CD4-positive, alpha-beta T cell (primary cell): Measurements from ENCODE around the gene AOC2. TPM values are rescaled to one million over a fixed set of nuclear protein-coding genes. Genes with fewer than 3 reads are reported as not detected.
"Not testable (repeated sequence)": the region's sequence is repeated elsewhere in the genome, so short reads cannot be mapped to it uniquely, and the experiment has no call there.

Source experiments
- ATAC-seq: fragments of 200-7000 bp; cut with Tn5 transposase; one replicate; pipeline ENCODE4 v1.10.0; 2022; ENCODE audit warnings: mild to moderate bottlenecking; ENCODE audit not compliant: poor library complexity
- CTCF ChIA-PET: fragments of 350-600 bp; sonication (Branson Sonifier 250); formaldehyde crosslinking; loops from one replicate; lab custom pipeline; 2021; ENCODE audit warnings: antibody characterized with exemption, inconsistent platforms; lab: Charles Lee
- POLR2A ChIA-PET: fragments of 350-600 bp; sonication (Branson Sonifier 250); formaldehyde crosslinking; loops from one replicate; lab custom pipeline; 2021; ENCODE audit warnings: antibody characterized with exemption, inconsistent platforms; lab: Charles Lee
- DNase-seq, 14 experiments: peaks; one replicate each; pipeline ENCODE4 v3.0.0-alpha.2; 2013 to 2020; ENCODE audit warnings: mixed read lengths in 2 of 14
- H3K27ac ChIP-seq, 2 donors: one replicate each; pipeline versions ENCODE4 v1.5.1 to v1.7.0; 2013; ENCODE audit warnings: low read length in 2 of 2, low read depth in 1 of 2, mild to moderate bottlenecking in 1 of 2
- H3K27me3 ChIP-seq, 2 experiments: 1 replicate in 1 of 2; 2 replicates in 1 of 2; pipeline versions ENCODE4 v1.6.1 to v1.7.0; 2013; ENCODE audit warnings: low read length in 2 of 2, control low read depth in 1 of 2, mild to moderate bottlenecking in 1 of 2, moderate library complexity in 1 of 2; ENCODE audit not compliant: insufficient read depth in 2 of 2, control insufficient read depth in 1 of 2
- H3K36me3 ChIP-seq: one replicate; pipeline ENCODE4 v1.6.1; 2013; ENCODE audit warnings: low read length, control low read depth; ENCODE audit not compliant: insufficient read depth
- H3K4me1 ChIP-seq: one replicate; pipeline ENCODE4 v1.6.1; 2013; ENCODE audit warnings: low read length, control low read depth; ENCODE audit not compliant: insufficient read depth
- H3K4me3 ChIP-seq: one replicate; pipeline ENCODE4 v1.5.1; 2013; ENCODE audit warnings: mild to moderate bottlenecking, low read length, moderate library complexity
- H3K9me3 ChIP-seq, 2 experiments: 1 replicate in 1 of 2; 2 replicates in 1 of 2; pipeline versions ENCODE4 v1.6.1 to v1.7.0; 2013; ENCODE audit warnings: low read length in 2 of 2, mild to moderate bottlenecking in 2 of 2, control low read depth in 1 of 2, moderate library complexity in 1 of 2; ENCODE audit not compliant: control insufficient read depth in 1 of 2, insufficient read depth in 1 of 2
- H3K27ac Mint-ChIP-seq: one replicate; pipeline ENCODE4 v1.8.0; 2020; ENCODE audit warnings: mixed read lengths
- H3K27me3 Mint-ChIP-seq: one replicate; pipeline ENCODE4 v1.8.0; 2021; ENCODE audit warnings: mixed read lengths
- H3K36me3 Mint-ChIP-seq: one replicate; pipeline ENCODE4 v1.8.0; 2021; ENCODE audit warnings: low read depth, mixed read lengths
- H3K4me1 Mint-ChIP-seq: one replicate; pipeline ENCODE4 v1.8.0; 2021; ENCODE audit warnings: low read depth, mixed read lengths
- H3K4me3 Mint-ChIP-seq: one replicate; pipeline ENCODE4 v1.8.0; 2020; ENCODE audit warnings: mild to moderate bottlenecking, mixed read lengths
- H3K9me3 Mint-ChIP-seq: one replicate; pipeline ENCODE4 v1.8.0; 2020; ENCODE audit warnings: mixed read lengths
- intact Hi-C, 2 experiments: fragments of 100-400 bp; cut with DNase I in 1 of 2; cut with micrococcal nuclease in 1 of 2; formaldehyde crosslinking; loops; one replicate each; pipeline versions ENCODE4 v1.15.1 to v1.9.0; 2023 to 2025; cut with DNase I, micrococcal nuclease
- total RNA-seq, 174 experiments: library from RNA in 2 of 174; stranded (reverse) in 2 of 174; gene quantifications; one replicate each; pipeline ENCODE4 v1.2.3 and lab custom pipeline; 2021 to 2026
- TF ChIP-seq, protein P1 (sequence below): fragments of 200-600 bp; IDR thresholded peaks from one replicate; pipeline ENCODE4 v1.8.0; 2022; ENCODE audit warnings: antibody characterized with exemption, mild to moderate bottlenecking

AOC2 gene
- total RNA-seq, 2 experiments from 2014 or later, result 2.5 to 2.9 TPM

DNA sequence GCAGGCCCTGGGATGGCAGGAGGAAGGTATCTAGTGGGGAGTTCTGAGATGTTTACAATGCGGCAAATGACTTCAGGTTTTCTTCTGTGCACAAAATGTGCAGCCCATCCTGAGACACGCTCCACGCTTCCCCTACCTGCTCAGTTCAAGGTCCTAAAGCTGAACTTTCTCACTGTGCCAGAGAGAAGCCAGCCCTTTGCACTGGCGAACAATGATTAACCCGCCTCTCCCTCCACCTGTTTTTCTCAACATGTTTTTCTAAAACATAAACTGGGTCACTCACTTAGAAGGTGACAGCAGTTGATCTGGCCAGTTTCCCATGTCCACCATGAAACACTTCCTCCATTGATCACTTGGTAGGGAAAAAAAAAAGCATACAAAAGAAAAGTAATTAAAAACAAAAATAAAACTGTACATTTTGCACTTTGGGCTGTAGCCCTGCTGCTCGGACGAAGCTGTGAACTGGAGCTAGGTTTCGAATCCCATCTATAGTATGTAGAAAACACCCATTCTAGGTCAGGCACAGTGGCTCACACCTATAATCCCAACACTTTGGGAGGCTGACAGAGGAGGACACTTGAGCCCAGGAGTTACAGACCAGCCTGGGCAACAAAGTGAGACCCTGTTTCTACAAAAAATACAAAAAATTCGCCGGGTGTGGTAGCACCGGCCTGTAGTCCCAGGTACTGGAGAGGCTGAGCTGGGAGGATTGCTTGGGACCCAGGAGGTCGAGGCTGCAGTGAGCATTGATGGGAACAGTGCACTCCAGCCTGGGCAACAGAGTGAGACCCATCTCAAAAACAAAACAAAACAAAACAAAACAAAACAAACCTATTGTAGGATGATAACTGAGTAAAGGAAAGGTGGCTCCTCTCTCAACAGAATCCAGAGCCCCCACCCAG lies 50.2 kb downstream of the AOC2 start:
- H3K27ac Mint-ChIP-seq, result no peak overlapping the region
- Histone ChIP-seq H3K27ac (no peak overlapping the region), H3K4me3 (no peak overlapping the region), H3K9me3 (no peaks in the 10 kb centered on the region), H3K27me3 (peaks cover 4 to 8% of the 10 kb centered on the region in 2 experiments), H3K4me1 (peaks cover 2% of the 10 kb centered on the region), H3K36me3 (no peaks in the 10 kb centered on the region)
- DNase-seq, result no peak
- H3K9me3 Mint-ChIP-seq, result no peaks in the 10 kb centered on the region
- no peak for ATAC-seq
- ChIA-PET POLR2A (no interaction called here), CTCF (no interaction called here)
- TF ChIP-seq, protein P1, sequence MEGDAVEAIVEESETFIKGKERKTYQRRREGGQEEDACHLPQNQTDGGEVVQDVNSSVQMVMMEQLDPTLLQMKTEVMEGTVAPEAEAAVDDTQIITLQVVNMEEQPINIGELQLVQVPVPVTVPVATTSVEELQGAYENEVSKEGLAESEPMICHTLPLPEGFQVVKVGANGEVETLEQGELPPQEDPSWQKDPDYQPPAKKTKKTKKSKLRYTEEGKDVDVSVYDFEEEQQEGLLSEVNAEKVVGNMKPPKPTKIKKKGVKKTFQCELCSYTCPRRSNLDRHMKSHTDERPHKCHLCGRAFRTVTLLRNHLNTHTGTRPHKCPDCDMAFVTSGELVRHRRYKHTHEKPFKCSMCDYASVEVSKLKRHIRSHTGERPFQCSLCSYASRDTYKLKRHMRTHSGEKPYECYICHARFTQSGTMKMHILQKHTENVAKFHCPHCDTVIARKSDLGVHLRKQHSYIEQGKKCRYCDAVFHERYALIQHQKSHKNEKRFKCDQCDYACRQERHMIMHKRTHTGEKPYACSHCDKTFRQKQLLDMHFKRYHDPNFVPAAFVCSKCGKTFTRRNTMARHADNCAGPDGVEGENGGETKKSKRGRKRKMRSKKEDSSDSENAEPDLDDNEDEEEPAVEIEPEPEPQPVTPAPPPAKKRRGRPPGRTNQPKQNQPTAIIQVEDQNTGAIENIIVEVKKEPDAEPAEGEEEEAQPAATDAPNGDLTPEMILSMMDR, result no peak
- H3K4me3 Mint-ChIP-seq, result no peak overlapping the region
- H3K4me1 Mint-ChIP-seq, result no peaks in the 10 kb centered on the region
- peaks cover 33% of the 10 kb centered on the region for H3K27me3 Mint-ChIP-seq
- no peaks in the 10 kb centered on the region for H3K36me3 Mint-ChIP-seq
- intact Hi-C loops, result no loop called here

DNA sequence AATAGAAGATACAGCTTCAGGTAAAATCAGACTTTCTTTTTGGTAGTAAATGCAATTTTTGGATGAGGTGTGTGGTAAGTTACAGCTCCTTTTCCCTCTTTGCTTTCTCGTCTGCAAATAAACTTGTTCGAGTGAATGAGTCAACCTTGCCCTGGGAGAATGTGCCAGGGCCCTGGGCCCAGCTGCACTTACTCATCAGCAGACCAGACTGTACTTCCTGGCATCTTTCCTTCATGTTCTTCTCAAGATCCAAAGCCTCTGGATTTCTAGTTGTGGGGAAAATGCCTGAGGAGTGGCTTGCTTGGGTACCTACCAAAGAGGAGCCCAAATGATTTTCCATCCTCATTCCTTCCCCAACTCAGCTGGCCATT lies 50.8 kb downstream of the AOC2 start:
- intact Hi-C loops, result no loop called here
- TF ChIP-seq, protein P1, result no peak
- Mint-ChIP-seq H3K36me3 (no peaks in the 10 kb centered on the region), H3K27ac (no peak overlapping the region), H3K4me1 (no peaks in the 10 kb centered on the region), H3K4me3 (no peak overlapping the region), H3K9me3 (no peaks in the 10 kb centered on the region), H3K27me3 (peaks cover 33% of the 10 kb centered on the region)
- no peak for DNase-seq
- H3K4me1 ChIP-seq, result peaks cover 2% of the 10 kb centered on the region
- no peak for ATAC-seq
- peaks cover 4 to 8% of the 10 kb centered on the region in 2 experiments for H3K27me3 ChIP-seq
- POLR2A ChIA-PET, result no interaction called here
- H3K27ac ChIP-seq, result no peak overlapping the region
- H3K9me3 ChIP-seq, result no peaks in the 10 kb centered on the region
- H3K4me3 ChIP-seq, result no peak overlapping the region
- CTCF ChIA-PET, result no interaction called here
- H3K36me3 ChIP-seq, result no peaks in the 10 kb centered on the region

DNA sequence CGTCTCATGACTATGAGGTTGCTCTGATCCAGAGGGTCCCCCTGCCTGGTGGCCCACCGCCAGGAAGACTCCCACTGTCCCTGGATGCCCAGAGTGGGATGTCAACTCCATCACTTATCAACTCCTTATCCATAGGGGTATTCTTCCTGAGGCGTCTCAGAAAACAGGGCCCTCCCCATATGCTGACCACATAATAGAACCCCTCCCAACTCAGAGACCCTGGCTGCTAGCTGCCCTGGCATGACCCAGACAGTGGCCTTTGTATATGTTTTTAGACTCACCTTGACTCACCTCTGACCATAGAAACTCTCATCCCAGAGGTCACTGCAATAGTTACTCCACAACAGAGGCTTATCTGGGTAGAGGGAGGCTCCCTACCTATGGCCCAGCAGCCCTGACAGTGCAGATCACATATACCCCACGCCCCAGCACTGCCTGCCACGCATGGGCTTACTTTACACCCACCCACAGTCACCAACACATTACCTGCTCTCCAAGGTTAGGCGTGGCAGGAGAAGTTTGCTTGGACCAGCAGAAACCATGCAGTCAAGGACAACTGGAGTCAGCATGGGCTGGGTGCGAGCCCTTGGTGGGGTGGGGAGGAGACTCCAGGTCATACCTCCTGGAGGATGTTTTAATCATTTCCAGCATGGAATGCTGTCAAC lies 53.9 kb downstream of the AOC2 start:
- DNase-seq (no peak), ATAC-seq (no peak)
- Mint-ChIP-seq H3K4me3 (no peak overlapping the region), H3K36me3 (no peaks in the 10 kb centered on the region), H3K27me3 (peaks cover 44% of the 10 kb centered on the region), H3K27ac (no peak overlapping the region), H3K9me3 (no peaks in the 10 kb centered on the region), H3K4me1 (no peaks in the 10 kb centered on the region)
- H3K4me3 ChIP-seq, result no peak overlapping the region
- TF ChIP-seq, protein P1, result no peak
- intact Hi-C loops, result no loop called here
- H3K4me1 ChIP-seq, result peaks cover under 1% of the 10 kb centered on the region
- H3K27ac ChIP-seq, result no peak overlapping the region
- H3K36me3 ChIP-seq, result no peaks in the 10 kb centered on the region
- peaks cover 4 to 6% of the 10 kb centered on the region in 2 experiments for H3K27me3 ChIP-seq
- ChIA-PET POLR2A (no interaction called here), CTCF (no interaction called here)
- H3K9me3 ChIP-seq, result no peaks in the 10 kb centered on the region

DNA sequence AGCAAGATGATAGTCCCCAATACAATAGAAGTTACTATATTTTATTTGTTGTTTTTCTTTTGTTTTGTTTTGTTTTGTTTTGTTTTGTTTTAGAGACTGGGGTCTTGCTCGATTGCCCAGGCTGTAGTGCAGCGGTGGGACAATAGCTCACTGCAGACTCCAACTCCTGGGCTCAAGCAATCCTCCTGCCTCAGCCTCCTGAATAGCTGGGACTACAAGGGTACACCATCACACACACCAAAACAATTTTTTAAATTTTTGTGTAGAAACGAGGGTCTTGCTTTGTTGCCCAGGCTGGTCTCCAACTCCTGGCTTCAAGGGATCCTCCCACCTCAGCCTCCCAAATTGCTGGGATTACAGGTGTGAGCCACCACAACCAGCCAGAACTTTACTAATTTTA lies 55.6 kb downstream of the AOC2 start:
- H3K36me3 ChIP-seq, H3K27ac Mint-ChIP-seq, intact Hi-C loops, H3K27me3 ChIP-seq, H3K4me3 ChIP-seq, H3K27ac ChIP-seq, H3K4me3 Mint-ChIP-seq, H3K36me3 Mint-ChIP-seq, H3K9me3 Mint-ChIP-seq, H3K4me1 ChIP-seq, DNase-seq, ATAC-seq, CTCF ChIA-PET, H3K4me1 Mint-ChIP-seq, POLR2A ChIA-PET, H3K9me3 ChIP-seq: not testable (repeated sequence)
- peaks cover 38% of the 10 kb centered on the region for H3K27me3 Mint-ChIP-seq
